ENCODE measurements around the gene PILRB. TPM values are rescaled to one million over a fixed set of nuclear protein-coding genes. Genes with fewer than 3 reads are reported as not detected.
"Not testable (repeated sequence)": the region's sequence is repeated elsewhere in the genome, so short reads cannot be mapped to it uniquely, and the experiment has no call there.

Gene PILRB
- total and polyA plus RNA-seq, 2 of the 13 experiments (the other 11 are each of a cell fraction or from before 2014, with no cell fraction given): 16.6 to 33.8 TPM

DNA sequence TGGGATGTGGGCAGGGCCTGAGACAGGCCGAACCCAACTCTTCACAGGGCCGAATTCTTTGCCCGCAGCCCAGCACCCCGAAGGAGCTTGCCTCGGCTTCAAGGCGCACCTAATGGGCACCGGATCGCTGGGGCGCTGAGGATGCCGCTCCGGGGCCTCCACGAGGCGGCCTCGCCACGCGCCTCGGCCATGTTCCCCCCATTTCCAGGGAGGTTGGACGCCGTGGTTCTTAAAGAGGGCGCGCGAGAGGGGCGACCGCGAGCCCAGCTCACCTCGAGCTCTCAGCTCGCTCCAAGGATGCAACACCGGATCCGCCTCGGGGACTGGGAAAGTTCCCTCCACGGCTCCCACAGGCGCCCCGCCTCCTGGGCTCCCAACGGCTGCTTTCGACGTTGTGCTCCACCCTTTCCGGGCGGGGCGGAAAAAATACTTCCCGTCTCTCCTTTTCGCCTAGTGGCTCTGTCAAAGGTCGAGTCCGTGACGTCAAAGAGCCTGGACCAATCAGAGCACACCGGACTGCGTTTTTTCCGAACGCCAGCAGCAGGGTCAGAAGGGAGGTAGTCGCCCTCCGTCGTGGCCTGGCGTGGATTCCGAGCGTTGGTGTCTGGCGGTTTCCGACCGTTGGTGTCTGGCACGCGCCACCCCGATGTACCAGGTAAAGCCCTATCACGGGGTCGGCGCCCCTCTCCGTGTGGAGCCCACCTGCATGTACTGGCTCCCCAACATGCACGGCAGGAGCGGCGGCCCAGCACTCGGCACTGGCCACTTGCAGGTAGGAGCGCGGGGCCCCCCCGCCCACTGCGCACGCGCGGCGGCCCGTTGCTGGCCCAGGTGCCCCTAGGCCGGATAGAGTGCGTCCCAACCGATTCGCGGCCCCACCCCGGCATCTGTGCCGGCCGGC, 22.1 kb upstream of the PILRB start (continued):
- TF ChIP-seq FOXC1 (CRISPR knock-in tag; IDR thresholded peaks at IDR 0.05; ENCODE audit: borderline replicate concordance) (0 out of 2 replicates have a peak, but pooled peaks have one; percentile 35), FOSL2 (CRISPR knock-in tag; IDR thresholded peaks at IDR 0.05) (peak; percentile 26; the same call in 1 of the 2 replicates)
- TF ChIP-seq, protein P1, sequence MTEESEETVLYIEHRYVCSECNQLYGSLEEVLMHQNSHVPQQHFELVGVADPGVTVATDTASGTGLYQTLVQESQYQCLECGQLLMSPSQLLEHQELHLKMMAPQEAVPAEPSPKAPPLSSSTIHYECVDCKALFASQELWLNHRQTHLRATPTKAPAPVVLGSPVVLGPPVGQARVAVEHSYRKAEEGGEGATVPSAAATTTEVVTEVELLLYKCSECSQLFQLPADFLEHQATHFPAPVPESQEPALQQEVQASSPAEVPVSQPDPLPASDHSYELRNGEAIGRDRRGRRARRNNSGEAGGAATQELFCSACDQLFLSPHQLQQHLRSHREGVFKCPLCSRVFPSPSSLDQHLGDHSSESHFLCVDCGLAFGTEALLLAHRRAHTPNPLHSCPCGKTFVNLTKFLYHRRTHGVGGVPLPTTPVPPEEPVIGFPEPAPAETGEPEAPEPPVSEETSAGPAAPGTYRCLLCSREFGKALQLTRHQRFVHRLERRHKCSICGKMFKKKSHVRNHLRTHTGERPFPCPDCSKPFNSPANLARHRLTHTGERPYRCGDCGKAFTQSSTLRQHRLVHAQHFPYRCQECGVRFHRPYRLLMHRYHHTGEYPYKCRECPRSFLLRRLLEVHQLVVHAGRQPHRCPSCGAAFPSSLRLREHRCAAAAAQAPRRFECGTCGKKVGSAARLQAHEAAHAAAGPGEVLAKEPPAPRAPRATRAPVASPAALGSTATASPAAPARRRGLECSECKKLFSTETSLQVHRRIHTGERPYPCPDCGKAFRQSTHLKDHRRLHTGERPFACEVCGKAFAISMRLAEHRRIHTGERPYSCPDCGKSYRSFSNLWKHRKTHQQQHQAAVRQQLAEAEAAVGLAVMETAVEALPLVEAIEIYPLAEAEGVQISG (CRISPR knock-in tag; IDR thresholded peaks at IDR 0.05): peak; percentile 89

DNA sequence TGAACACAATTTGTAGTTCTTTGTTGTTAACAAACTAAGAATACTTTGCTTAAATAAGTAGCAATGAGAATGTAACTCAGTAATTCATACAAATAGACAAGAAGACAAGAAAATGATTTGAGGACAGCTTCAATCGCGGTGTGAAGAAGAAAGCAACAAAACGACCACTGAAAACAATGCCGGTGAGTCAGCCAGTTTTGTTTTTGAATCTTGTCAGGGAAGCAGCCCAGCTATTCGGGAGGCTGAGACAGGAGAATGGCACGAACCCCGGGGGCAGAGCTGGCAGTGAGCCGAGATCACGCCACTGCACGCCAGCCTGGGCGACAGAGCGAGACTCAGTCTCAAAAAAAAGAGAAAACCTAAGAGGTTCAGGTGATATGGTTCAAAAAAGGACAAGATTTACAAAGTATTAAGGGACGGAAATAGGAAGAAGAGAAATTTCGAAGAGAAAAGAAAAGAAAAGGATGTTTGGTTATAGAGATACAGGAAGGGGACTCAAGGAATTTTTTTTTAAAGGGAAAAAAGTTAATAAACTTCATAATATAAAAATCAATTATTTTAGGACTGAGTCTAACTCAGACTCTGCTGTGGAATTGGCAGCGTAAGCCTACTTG, 19.7 kb upstream of the PILRB start:
- intact Hi-C loops (cut with micrococcal nuclease; ENCODE audit: unreplicated experiment); H3K9ac ChIP-seq (ENCODE audit: insufficient read depth, low read depth, low read length); H4K20me1 ChIP-seq (ENCODE audit: insufficient read depth, low read length); H3K9me3 ChIP-seq (ENCODE audit: low read length); H3K4me3 ChIP-seq (replicated peaks in 1 of 3; ENCODE audit: insufficient read depth in 1 of 3, low read depth in 2 of 3, low read length in 3 of 3); POLR2A ChIA-PET; in situ Hi-C loops (cut with HindIII; ENCODE audit: extremely low pct_ligation_motif_present, low pct_unique_long_range_greater_than_20kb); CTCF ChIA-PET (ENCODE audit: low intra/inter-chr PET ratio, low total read pairs); H3K27me3 ChIP-seq (ENCODE audit: control insufficient read depth in 1 of 2, insufficient read depth in 2 of 2, low read length in 2 of 2); H3K4me2 ChIP-seq (ENCODE audit: low read depth, low read length); ATAC-seq; FAIRE-seq; H2AFZ ChIP-seq (ENCODE audit: low read length); H3K27ac ChIP-seq (ENCODE audit: extremely low read length, insufficient read depth, low read length); DNase-seq (ENCODE audit: low spot score): not testable (repeated sequence)
- Histone ChIP-seq H3K4me1 (ENCODE audit: insufficient read depth, low read length) (peaks cover 11% of the 10 kb centered on the region), H3K36me3 (replicated peaks in 1 of 2; ENCODE audit: control insufficient read depth in 1 of 2, insufficient read depth in 2 of 2, low read length in 2 of 2) (peaks cover 4 to 21% of the 10 kb centered on the region in 2 experiments; a peak in 3 of 5 replicates), H3K79me2 (ENCODE audit: insufficient read depth, low read length) (peaks cover 12% of the 10 kb centered on the region)
- BruUV-seq (replicated peaks): TSS peak; percentile 36
- 96% methylated on average over 15 of the region's 15 CpGs for WGBS (ENCODE audit: low lambda C conversion rate)

DNA sequence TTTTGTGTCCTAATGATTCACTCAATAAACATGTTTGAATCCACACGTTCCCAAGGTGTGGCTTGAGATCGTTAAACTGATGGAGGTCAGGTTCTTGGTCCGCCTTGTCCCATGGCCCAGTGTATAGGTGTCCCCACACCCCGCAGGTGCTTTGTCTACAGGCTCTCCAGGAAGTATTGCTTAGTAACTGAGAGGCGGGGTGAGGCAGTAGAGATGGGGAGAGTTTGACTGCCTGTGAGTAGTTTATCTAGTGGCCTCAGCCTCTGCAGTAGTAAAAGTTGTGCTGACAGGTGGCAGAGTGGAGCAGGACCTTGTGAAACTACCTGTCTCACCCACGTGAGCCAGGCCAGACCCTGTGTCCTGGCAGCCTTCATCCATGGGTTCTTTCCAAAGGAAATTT, 16.6 kb upstream of the PILRB start:
- H3K4me2 ChIP-seq (ENCODE audit: low read depth, low read length); H3K27me3 ChIP-seq (ENCODE audit: control insufficient read depth in 1 of 2, insufficient read depth in 2 of 2, low read length in 2 of 2); BruUV-seq (replicated peaks); CTCF ChIA-PET (ENCODE audit: low intra/inter-chr PET ratio, low total read pairs); H3K27ac ChIP-seq (ENCODE audit: extremely low read length, insufficient read depth, low read length); ATAC-seq; H3K4me3 ChIP-seq (replicated peaks in 1 of 3; ENCODE audit: insufficient read depth in 1 of 3, low read depth in 2 of 3, low read length in 3 of 3); POLR2A ChIA-PET; FAIRE-seq; H3K9me3 ChIP-seq (ENCODE audit: low read length); in situ Hi-C loops (cut with HindIII; ENCODE audit: extremely low pct_ligation_motif_present, low pct_unique_long_range_greater_than_20kb); H3K79me2 ChIP-seq (ENCODE audit: insufficient read depth, low read length); H3K9ac ChIP-seq (ENCODE audit: insufficient read depth, low read depth, low read length); DNase-seq (ENCODE audit: low spot score); H4K20me1 ChIP-seq (ENCODE audit: insufficient read depth, low read length); H2AFZ ChIP-seq (ENCODE audit: low read length): not testable (repeated sequence)
- peaks cover 4 to 28% of the 10 kb centered on the region in 2 experiments; a peak in 3 of 5 replicates for H3K36me3 ChIP-seq (replicated peaks in 1 of 2; ENCODE audit: control insufficient read depth in 1 of 2, insufficient read depth in 2 of 2, low read length in 2 of 2)
- peaks cover 22% of the 10 kb centered on the region for H3K4me1 ChIP-seq (ENCODE audit: insufficient read depth, low read length)
- 91% methylated on average over 6 of the region's 6 CpGs for WGBS (ENCODE audit: low lambda C conversion rate)
- intact Hi-C loops (cut with micrococcal nuclease; ENCODE audit: unreplicated experiment): loop anchor here (10.0 kb wide), 1 partner anchor 96 kb away; no protein-coding TSS in a partner anchor
